T-helper 9 cell (primary cell): Measurements from ENCODE around the gene MFSD2B.

ENCODE experiments used
- DNase-seq: peaks from one replicate; pipeline ENCODE4 v3.0.0-alpha.2; 2020

The MFSD2B gene

DNA sequence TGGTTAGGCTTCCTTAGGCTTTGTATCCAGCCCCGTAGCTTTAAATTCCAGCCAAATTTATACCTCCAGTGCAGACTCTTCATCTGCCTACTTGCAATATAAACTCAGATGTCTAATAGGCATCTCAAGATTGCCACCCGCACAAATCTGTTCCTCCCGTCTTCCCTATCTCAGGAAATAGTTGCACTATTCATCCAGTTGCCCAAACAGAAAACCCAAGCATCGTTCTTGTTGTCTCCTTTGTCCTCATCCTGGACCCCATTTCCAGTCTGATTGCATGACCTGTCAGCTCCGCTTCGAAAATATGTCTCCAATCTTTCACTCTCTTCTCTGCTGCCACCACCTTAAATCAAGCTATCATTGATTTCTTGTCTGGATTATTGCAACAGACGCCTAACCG, 41.9 kb downstream of the MFSD2B start:
- no peak for DNase-seq

DNA sequence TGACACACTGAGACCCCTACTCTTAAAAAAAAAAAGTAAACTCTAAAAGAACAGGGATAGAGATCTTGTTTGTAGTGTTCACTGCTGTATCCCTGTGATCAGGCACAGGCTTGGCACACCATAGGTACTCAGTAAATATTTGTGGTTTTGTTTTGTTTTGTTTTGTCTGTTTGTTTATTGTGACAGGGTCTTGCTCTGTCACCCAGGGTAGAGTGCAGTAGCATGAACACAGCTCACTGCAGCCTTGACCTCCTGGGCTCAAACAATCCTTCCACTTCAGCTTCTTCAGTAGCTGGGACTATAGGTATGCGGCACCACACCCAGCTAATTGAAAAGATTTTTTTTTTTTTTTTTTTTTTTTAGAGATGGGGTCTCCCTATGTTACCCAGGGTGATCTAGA, 43.1 kb downstream of the MFSD2B start:
- DNase-seq: no peak

DNA sequence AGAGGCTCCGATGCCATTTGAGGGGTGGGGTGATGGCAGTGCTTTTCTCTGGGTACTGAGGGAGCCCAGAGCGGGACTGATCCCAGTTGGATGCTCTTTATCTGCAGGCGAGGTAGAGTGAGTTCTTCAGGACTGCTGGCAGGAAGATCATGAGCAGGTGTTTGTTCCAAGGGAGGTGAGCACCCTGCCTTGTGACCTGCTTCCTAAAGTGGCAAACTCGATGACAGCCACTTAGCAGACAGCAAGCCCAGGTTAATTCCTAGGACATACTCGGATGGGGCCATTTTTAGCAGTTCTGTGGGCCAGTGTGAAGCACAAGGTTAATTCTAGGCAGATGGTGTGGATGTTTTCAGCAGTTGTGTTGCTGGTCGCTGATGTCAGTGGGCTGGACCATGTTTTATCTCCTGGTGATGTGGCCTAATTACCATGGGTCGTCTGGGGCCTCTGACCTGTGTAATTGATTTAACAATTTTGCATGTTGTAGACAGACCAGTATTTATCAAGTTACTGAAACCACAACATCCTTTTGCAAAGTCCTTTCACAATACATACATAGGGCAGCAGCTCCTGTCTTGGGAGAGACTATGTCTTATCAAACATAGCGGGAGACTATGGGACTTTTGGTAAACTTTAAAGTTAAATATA, 44.6 kb downstream of the MFSD2B start:
- DNase-seq: no peak

DNA sequence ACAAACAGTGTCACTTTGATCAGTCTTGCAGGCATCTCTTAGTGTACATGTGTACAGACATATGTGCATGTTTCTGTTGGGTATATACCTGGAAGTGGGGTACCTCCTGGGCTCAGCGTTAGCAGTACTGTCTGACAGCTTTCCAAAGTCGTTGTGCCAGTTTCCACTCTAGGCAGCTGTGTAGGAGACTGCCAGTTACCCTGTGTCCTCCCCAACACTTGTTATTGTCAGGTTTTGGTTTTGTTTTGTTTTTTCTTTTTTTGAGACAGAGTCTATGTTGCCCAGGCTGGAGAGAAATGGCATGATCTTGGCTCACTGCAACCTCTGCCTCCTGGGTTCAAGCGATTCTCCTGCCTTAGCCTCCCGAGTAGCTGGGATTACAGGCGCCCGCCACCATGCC, 45.9 kb downstream of the MFSD2B start:
- DNase-seq: no peak

DNA sequence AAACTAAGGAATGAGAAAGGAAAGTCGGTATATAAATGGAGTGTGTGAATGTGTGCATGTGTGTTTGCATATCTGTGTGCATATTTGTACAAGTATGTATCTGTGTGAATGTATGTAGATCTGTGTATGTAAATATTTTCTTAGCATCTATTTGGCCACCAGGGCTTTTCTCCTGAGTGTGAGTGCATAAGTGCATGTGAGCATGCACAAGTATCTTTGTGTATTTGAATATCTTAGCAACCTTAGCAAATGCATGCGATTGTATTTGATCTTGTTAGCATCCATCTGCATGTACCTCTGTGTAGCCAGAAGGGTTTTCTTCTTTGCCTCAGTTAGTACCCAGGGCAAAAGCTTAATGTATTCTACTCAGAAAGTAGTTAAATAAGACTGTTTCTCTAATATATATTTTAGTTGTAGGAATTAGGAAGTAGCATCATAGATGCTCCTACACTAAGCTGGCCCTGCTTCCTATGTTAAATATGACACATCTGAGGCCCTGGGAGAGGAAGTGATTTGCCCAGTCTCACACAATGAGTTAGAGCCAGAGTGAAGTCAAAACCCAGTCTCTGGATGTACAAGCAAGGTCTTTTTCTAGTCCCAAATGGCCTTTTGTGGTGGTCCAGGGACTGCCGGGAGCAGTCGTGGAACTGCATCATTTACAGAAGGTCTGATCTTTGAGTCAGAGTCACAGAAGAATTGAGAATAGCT, 48.8 kb downstream of the MFSD2B start:
- DNase-seq: no peak

DNA sequence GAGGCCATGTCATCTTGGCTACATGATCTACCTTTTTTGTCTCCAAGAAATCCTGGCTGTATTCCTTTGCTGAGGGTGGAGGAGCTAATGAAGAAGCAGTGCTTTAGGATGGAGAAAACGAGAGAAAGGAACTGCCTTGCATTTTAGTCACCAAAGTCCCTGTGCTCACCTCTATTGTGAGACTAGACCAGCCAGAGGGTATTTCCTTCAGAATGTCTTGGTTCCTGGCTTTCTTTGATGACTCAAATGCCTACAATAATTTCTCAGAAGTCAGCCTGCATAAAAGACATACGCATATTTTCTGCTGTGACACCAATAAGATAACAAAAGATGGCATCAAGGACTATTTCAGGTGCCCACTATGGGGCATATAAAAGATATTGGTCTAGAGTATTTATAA, 55.5 kb downstream of the MFSD2B start:
- no peak for DNase-seq

DNA sequence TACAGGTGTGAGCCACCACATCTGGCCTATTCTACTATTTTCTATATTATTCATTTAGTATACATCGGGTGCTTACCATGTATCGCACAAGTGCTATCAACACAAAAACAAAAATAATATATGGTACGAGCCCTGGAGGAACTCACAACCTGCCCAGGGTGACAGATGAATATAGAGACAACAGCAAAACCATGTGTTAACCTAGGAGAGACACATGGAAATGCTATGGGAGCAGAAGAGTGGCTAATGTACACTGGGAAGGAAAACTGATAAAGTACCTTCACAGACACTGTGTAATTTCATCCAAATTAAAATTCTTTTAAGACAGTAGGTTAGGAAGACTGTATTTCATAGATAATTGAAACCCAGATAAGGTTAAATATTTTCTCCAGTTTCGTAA, 62.4 kb downstream of the MFSD2B start:
- DNase-seq: no peak

DNA sequence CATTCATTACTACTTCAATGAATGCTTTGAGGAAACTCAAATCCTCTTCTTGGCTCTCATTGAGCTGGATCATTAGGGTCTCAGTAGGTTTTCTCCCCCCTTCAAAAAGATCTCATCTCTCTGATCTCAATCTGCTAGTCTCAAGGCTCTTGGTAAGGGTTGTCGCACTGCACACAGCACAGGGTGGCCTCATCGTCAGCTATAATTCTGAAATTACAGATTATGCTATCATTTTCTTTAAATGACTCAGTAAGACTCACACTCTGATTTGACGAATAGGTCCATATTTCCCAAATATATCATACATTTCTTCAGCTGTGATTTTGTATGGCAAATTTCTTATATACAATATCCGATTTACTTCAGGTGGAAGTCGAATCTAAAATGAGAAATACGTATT, 63.9 kb downstream of the MFSD2B start:
- no peak for DNase-seq

DNA sequence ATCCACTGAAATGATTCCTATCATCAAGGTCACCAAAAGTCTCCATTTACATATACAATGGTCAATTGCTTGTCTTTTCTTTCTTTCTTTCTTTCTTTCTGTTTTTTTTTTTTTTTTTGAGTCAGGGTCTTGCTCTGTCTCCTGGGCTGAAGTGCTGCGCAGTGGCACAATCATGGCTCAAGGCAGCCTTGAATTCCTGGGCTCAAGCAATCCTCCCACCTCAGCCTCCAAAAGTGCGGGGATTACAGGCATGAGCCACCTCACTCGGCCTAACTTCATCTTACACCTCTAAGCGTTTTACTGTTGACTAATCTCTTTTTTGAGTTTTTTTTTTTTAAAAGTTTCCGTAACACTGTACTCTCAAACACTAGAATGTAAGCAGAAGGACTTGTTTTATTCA, 65.4 kb downstream of the MFSD2B start:
- DNase-seq: no peak
